ENCODE results near the gene SNRPD3. TPM values are rescaled to one million over a fixed set of nuclear protein-coding genes. Genes with fewer than 3 reads are reported as not detected.

The SNRPD3 gene
- total RNA-seq, 6 experiments from 2014 or later = 98.9 to 108 (median 104) TPM

DNA sequence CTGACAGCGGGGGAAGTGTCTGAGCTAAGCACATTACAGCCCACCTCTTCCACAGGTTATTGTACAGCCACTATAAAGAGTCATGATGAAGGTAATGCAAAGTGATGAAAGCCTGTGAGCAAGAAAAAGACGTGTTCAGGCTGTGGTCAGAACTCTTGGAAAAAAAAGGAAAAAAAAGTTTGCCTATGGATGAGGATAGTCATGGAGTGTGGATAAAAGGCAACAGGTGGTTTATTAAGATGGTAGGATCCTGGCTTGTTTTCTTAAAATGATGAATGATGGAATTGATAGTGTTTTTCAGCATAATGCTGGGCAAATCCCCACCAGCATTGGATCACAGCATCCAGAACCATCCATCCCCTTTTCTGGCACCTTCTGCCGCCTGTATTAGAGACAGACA, 37.6 kb upstream of the SNRPD3 start:
- Mint-ChIP-seq H3K36me3 (ENCODE audit: low read depth) (no peaks in the 10 kb centered on the region), H3K4me3 (no peak overlapping the region), H3K27me3 (ENCODE audit: insufficient read depth) (peaks cover 8% of the 10 kb centered on the region), H3K27ac (no peak overlapping the region), H3K9me3 (no peaks in the 10 kb centered on the region), H3K4me1 (ENCODE audit: low read depth) (peaks cover 25% of the 10 kb centered on the region)
- no peak for DNase-seq
- TF ChIP-seq, protein P1, sequence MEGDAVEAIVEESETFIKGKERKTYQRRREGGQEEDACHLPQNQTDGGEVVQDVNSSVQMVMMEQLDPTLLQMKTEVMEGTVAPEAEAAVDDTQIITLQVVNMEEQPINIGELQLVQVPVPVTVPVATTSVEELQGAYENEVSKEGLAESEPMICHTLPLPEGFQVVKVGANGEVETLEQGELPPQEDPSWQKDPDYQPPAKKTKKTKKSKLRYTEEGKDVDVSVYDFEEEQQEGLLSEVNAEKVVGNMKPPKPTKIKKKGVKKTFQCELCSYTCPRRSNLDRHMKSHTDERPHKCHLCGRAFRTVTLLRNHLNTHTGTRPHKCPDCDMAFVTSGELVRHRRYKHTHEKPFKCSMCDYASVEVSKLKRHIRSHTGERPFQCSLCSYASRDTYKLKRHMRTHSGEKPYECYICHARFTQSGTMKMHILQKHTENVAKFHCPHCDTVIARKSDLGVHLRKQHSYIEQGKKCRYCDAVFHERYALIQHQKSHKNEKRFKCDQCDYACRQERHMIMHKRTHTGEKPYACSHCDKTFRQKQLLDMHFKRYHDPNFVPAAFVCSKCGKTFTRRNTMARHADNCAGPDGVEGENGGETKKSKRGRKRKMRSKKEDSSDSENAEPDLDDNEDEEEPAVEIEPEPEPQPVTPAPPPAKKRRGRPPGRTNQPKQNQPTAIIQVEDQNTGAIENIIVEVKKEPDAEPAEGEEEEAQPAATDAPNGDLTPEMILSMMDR (IDR thresholded peaks at IDR 0.05) = no peak

DNA sequence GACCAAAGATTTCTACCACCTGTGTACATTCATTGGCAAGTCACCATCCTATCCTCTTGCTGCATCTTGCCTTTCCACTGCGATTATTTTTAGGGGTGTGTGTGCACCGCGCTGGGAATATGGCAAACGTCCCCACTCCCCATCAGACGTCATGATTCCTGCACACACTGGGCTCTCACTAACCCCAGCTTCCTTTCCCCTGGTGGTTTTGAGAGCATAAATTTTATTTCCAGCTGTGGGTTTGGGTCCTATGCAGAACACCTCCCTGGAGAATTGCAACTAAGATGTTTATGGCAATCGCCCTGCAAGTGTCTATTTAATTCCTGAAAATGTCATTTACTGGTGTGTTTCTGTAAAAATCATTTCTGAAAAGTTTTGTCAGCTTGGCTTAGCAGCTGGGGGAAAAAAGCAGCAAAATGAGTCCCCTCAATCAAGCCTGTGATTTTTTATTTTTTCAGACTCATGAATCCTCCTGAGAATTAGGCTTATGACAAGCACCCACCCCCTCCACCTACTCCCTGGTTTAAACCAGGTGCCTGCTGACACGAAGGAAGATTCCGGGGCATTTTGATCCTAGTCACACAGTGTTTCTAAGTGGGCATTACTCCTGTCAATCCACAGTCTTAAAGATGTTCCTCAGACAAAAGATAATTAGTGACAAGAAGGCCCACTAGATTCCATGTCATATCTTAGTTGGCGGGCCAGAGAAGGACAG, 36.9 kb upstream of the SNRPD3 start:
- Mint-ChIP-seq H3K27ac (no peak overlapping the region), H3K4me3 (no peak overlapping the region), H3K4me1 (ENCODE audit: low read depth) (peaks cover 30% of the 10 kb centered on the region), H3K9me3 (no peaks in the 10 kb centered on the region), H3K36me3 (ENCODE audit: low read depth) (no peaks in the 10 kb centered on the region), H3K27me3 (ENCODE audit: insufficient read depth) (peaks cover 8% of the 10 kb centered on the region)
- TF ChIP-seq, protein P1 (IDR thresholded peaks at IDR 0.05) = no peak
- no peak for DNase-seq

DNA sequence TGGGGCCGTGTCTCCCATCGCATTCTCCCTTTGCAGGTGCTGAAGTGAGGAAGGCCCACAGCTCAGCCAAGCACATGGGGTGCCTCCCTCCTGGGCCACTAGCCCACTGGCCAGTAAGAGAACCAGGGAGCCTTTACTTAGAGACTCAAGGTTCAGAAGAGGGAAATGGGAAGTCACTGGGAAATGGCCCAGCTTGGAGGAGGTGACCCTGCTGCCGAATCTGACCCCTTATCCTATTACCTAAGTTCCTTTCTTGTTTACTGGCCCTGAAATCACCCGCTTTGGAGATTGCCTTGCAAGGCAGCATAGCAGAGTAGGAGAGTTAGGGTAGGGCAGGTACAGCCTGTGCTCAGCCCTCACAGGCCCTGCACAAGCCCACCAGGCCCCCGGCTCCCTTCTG, 36.3 kb upstream of the SNRPD3 start:
- H3K27ac Mint-ChIP-seq = no peak overlapping the region
- H3K9me3 Mint-ChIP-seq = no peaks in the 10 kb centered on the region
- no peak for DNase-seq
- no peaks in the 10 kb centered on the region for H3K36me3 Mint-ChIP-seq (ENCODE audit: low read depth)
- H3K4me3 Mint-ChIP-seq = no peak overlapping the region
- TF ChIP-seq, protein P1 (IDR thresholded peaks at IDR 0.05) = no peak
- peaks cover 8% of the 10 kb centered on the region for H3K27me3 Mint-ChIP-seq (ENCODE audit: insufficient read depth)
- peaks cover 36% of the 10 kb centered on the region for H3K4me1 Mint-ChIP-seq (ENCODE audit: low read depth)

DNA sequence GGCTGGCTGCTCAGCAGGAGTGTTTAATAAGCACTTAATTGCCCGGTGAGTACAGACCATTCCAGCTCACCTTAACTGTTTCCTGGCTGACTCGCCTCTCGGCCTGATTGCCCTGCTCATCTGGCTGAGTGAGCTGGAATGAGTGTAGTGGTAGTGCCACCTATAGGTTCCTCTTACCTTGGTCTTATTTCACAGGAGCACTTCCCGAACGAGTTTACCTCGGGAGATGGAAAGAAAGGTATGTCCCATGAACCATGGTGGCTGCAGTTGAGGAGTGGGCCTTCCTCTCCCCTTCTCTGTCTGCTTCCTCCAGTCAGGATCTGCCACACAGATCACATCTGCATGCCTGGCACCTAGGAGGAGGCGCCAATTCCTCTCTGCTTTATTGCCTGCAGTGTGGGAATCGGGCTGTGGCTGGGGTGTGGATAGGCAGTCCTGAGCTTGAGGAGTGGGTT, 34.0 kb upstream of the SNRPD3 start:
- Mint-ChIP-seq H3K4me3 (no peak overlapping the region), H3K9me3 (no peaks in the 10 kb centered on the region), H3K27ac (no peak overlapping the region), H3K36me3 (ENCODE audit: low read depth) (no peaks in the 10 kb centered on the region), H3K4me1 (ENCODE audit: low read depth) (peaks cover 47% of the 10 kb centered on the region), H3K27me3 (ENCODE audit: insufficient read depth) (peaks cover 5% of the 10 kb centered on the region; the same call in 1 of the 2 replicates)
- DNase-seq = peak; percentile 55
- TF ChIP-seq, protein P1 (IDR thresholded peaks at IDR 0.05) = peak; percentile 77

DNA sequence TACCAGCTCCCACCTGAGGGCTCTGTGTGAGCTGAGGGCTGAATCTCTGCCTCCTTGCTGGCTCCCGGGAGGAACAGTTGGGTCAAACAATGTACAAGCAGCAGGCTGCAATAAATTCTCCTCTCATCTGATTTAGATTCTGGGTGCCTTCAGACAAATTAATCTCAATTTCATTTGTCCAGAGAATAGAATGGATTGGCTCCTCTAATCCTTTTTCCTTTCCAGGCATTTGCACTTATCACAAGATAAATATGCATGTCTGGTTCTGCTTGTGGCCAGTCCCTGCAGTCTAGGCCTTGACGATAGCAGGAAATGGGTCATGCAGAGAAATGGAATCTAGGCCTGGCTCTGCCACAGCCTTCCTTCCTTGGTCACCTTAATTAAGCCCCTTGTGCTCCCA, 31.9 kb upstream of the SNRPD3 start:
- DNase-seq = peak; percentile 56
- H3K9me3 Mint-ChIP-seq = no peaks in the 10 kb centered on the region
- no peaks in the 10 kb centered on the region for H3K27me3 Mint-ChIP-seq (ENCODE audit: insufficient read depth)
- H3K27ac Mint-ChIP-seq = peak overlapping the region; percentile 40; the same call in 1 of the 2 replicates
- no peak overlapping the region for H3K4me3 Mint-ChIP-seq
- H3K36me3 Mint-ChIP-seq (ENCODE audit: low read depth) = no peaks in the 10 kb centered on the region
- peaks cover 41% of the 10 kb centered on the region for H3K4me1 Mint-ChIP-seq (ENCODE audit: low read depth)
- TF ChIP-seq, protein P1 (IDR thresholded peaks at IDR 0.05) = no peak

Data from HFFc6 (cell line).